PFSK-1 (cell line): ENCODE results near the gene ARHGAP30.

Source experiments
- TAF1 ChIP-seq: IDR thresholded peaks from 2 replicates; pipeline ENCODE4 v1.6.1; 2012; ENCODE audit warnings: low read length, control low read depth, borderline replicate concordance; ENCODE audit not compliant: insufficient read depth
- TF ChIP-seq, protein P1 (sequence below), 2 experiments: IDR thresholded peaks; 2 replicates each; pipeline versions ENCODE4 v1.6.1 to v1.8.0; 2011 to 2012; ENCODE audit warnings: low read depth in 2 of 2, low read length in 2 of 2, control low read depth in 1 of 2, inconsistent platforms in 1 of 2, mild to moderate bottlenecking in 1 of 2, moderate library complexity in 1 of 2; ENCODE audit not compliant: insufficient read depth in 1 of 2

DNA sequence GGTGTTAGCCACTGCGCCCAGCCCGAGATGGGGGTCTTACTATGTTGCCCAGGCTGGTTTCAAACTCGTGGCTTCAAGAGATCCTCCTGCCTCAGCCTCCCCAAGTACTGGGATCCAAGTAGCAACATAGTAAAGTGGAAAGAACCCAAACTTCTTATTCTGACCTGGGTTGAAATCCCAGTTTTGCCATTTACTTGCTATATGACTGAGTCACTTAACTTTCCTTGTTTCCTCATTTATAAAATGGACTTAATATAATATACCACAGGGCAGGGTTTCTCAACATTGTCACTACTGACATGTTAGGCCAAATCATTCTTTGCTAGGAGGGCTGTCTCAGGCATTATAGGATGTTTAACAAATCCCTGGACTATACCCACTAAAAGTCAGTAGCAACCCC lies 41.4 kb upstream of the ARHGAP30 start:
- TF ChIP-seq, protein P1, sequence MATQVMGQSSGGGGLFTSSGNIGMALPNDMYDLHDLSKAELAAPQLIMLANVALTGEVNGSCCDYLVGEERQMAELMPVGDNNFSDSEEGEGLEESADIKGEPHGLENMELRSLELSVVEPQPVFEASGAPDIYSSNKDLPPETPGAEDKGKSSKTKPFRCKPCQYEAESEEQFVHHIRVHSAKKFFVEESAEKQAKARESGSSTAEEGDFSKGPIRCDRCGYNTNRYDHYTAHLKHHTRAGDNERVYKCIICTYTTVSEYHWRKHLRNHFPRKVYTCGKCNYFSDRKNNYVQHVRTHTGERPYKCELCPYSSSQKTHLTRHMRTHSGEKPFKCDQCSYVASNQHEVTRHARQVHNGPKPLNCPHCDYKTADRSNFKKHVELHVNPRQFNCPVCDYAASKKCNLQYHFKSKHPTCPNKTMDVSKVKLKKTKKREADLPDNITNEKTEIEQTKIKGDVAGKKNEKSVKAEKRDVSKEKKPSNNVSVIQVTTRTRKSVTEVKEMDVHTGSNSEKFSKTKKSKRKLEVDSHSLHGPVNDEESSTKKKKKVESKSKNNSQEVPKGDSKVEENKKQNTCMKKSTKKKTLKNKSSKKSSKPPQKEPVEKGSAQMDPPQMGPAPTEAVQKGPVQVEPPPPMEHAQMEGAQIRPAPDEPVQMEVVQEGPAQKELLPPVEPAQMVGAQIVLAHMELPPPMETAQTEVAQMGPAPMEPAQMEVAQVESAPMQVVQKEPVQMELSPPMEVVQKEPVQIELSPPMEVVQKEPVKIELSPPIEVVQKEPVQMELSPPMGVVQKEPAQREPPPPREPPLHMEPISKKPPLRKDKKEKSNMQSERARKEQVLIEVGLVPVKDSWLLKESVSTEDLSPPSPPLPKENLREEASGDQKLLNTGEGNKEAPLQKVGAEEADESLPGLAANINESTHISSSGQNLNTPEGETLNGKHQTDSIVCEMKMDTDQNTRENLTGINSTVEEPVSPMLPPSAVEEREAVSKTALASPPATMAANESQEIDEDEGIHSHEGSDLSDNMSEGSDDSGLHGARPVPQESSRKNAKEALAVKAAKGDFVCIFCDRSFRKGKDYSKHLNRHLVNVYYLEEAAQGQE (IDR thresholded peaks at IDR 0.05; ENCODE audit: insufficient read depth in 1 of 2, low read depth in 2 of 2, low read length in 2 of 2): no peak
- no peak for TF ChIP-seq TAF1
